WTC11 (cell line): ENCODE measurements around the gene DDX10.

Experiments
- SMAD4 ChIP-seq: sonication (generic); formaldehyde crosslinking; IDR thresholded peaks from 2 replicates; pipeline ENCODE4 v1.8.0; 2022; ENCODE audit warnings: mild to moderate bottlenecking, missing genetic modification reagents
- SP1 ChIP-seq: sonication (generic); formaldehyde crosslinking; conservative IDR thresholded peaks from 2 replicates; pipeline ENCODE4 v1.8.1; 2022; ENCODE audit warnings: missing genetic modification reagents
- ZNF416 ChIP-seq: fragments of 250-450 bp; sonication (Bioruptor Pico); IDR thresholded peaks from 2 replicates; pipeline ENCODE4 v1.9.0; 2021; ENCODE audit warnings: mild to moderate bottlenecking, inconsistent platforms
- TF ChIP-seq, protein P1 (sequence below): fragments of 200-600 bp; IDR thresholded peaks from 2 replicates; pipeline ENCODE4 v1.8.0; 2022; ENCODE audit warnings: antibody characterized with exemption
- TF ChIP-seq, protein P2 (sequence below): sonication (generic); formaldehyde crosslinking; IDR thresholded peaks from 2 replicates; pipeline ENCODE4 v1.8.0; 2022; ENCODE audit warnings: mild to moderate bottlenecking, missing genetic modification reagents
- TF ChIP-seq, protein P3 (sequence below): sonication (generic); formaldehyde crosslinking; IDR thresholded peaks from 2 replicates; pipeline ENCODE4 v1.8.1; 2023; ENCODE audit warnings: mild to moderate bottlenecking, missing genetic modification reagents
- TF ChIP-seq, protein P4 (sequence below): sonication (generic); formaldehyde crosslinking; IDR thresholded peaks from 2 replicates; pipeline ENCODE4 v1.8.1; 2023; ENCODE audit warnings: mild to moderate bottlenecking, missing genetic modification reagents, borderline replicate concordance

DNA sequence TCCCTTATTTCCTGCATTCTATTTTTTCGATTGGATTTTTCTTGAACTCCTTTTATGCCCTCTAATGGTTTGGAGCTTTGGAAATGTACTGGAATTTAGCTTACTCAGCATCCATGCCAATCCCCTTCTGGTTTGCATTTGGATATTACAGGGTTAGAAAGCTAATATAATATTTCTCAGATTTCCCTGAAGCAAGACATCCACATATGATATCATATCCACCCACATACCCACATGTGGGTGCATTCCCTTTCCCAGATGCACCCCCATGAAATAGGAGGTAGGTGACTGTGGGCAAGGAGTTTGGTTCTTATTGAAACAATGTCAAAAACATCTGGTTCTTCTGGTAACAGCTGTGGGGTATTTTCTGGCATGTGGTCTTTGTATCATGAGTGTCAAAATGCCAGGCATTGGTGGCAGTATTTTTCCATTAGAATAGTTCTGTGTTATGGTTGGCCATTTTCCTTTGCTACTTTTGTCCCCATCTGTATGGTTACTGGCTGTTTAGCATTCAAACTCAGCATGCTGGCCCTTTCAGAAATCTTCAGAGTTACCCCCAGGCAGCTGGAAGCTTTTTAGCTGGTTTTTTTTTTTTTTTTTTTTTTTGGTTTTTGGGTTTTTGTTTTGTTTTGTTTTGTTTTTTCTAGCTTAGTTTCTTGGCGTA lies 32.7 kb upstream of the DDX10 start:
- TF ChIP-seq, protein P1, sequence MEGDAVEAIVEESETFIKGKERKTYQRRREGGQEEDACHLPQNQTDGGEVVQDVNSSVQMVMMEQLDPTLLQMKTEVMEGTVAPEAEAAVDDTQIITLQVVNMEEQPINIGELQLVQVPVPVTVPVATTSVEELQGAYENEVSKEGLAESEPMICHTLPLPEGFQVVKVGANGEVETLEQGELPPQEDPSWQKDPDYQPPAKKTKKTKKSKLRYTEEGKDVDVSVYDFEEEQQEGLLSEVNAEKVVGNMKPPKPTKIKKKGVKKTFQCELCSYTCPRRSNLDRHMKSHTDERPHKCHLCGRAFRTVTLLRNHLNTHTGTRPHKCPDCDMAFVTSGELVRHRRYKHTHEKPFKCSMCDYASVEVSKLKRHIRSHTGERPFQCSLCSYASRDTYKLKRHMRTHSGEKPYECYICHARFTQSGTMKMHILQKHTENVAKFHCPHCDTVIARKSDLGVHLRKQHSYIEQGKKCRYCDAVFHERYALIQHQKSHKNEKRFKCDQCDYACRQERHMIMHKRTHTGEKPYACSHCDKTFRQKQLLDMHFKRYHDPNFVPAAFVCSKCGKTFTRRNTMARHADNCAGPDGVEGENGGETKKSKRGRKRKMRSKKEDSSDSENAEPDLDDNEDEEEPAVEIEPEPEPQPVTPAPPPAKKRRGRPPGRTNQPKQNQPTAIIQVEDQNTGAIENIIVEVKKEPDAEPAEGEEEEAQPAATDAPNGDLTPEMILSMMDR: no peak
- TF ChIP-seq, protein P2, sequence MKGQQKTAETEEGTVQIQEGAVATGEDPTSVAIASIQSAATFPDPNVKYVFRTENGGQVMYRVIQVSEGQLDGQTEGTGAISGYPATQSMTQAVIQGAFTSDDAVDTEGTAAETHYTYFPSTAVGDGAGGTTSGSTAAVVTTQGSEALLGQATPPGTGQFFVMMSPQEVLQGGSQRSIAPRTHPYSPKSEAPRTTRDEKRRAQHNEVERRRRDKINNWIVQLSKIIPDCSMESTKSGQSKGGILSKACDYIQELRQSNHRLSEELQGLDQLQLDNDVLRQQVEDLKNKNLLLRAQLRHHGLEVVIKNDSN: no peak
- TF ChIP-seq, protein P3, sequence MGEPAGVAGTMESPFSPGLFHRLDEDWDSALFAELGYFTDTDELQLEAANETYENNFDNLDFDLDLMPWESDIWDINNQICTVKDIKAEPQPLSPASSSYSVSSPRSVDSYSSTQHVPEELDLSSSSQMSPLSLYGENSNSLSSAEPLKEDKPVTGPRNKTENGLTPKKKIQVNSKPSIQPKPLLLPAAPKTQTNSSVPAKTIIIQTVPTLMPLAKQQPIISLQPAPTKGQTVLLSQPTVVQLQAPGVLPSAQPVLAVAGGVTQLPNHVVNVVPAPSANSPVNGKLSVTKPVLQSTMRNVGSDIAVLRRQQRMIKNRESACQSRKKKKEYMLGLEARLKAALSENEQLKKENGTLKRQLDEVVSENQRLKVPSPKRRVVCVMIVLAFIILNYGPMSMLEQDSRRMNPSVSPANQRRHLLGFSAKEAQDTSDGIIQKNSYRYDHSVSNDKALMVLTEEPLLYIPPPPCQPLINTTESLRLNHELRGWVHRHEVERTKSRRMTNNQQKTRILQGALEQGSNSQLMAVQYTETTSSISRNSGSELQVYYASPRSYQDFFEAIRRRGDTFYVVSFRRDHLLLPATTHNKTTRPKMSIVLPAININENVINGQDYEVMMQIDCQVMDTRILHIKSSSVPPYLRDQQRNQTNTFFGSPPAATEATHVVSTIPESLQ (CRISPR knock-in tag): no peak
- no peak for TF ChIP-seq SMAD4 (CRISPR knock-in tag)
- no peak for TF ChIP-seq ZNF416 (CRISPR knock-in tag)
- TF ChIP-seq, protein P4, sequence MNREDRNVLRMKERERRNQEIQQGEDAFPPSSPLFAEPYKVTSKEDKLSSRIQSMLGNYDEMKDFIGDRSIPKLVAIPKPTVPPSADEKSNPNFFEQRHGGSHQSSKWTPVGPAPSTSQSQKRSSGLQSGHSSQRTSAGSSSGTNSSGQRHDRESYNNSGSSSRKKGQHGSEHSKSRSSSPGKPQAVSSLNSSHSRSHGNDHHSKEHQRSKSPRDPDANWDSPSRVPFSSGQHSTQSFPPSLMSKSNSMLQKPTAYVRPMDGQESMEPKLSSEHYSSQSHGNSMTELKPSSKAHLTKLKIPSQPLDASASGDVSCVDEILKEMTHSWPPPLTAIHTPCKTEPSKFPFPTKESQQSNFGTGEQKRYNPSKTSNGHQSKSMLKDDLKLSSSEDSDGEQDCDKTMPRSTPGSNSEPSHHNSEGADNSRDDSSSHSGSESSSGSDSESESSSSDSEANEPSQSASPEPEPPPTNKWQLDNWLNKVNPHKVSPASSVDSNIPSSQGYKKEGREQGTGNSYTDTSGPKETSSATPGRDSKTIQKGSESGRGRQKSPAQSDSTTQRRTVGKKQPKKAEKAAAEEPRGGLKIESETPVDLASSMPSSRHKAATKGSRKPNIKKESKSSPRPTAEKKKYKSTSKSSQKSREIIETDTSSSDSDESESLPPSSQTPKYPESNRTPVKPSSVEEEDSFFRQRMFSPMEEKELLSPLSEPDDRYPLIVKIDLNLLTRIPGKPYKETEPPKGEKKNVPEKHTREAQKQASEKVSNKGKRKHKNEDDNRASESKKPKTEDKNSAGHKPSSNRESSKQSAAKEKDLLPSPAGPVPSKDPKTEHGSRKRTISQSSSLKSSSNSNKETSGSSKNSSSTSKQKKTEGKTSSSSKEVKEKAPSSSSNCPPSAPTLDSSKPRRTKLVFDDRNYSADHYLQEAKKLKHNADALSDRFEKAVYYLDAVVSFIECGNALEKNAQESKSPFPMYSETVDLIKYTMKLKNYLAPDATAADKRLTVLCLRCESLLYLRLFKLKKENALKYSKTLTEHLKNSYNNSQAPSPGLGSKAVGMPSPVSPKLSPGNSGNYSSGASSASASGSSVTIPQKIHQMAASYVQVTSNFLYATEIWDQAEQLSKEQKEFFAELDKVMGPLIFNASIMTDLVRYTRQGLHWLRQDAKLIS: no peak
- no peak for TF ChIP-seq SP1 (CRISPR knock-in tag)
